Panc1 (cell line): Measurements from ENCODE around the gene PTCD2.

ENCODE experiments used
- CTCF ChIP-seq: fragments of 450-650 bp; IDR thresholded peaks from 2 replicates; pipeline ENCODE4 v1.5.1; 2017; ENCODE audit warnings: mild to moderate bottlenecking
- POLR2AphosphoS5 ChIP-seq: IDR thresholded peaks from 2 replicates; pipeline ENCODE4 v1.6.1; 2012; ENCODE audit warnings: mild to moderate bottlenecking, low read depth, low read length, moderate library complexity
- REST ChIP-seq, 2 experiments: IDR thresholded peaks; 2 replicates each; pipeline ENCODE4 v1.6.1; 2011 to 2012; ENCODE audit warnings: low read depth in 2 of 2, control low read depth in 1 of 2, low read length in 1 of 2, mild to moderate bottlenecking in 1 of 2, moderate library complexity in 1 of 2; ENCODE audit not compliant: insufficient read depth in 1 of 2

DNA sequence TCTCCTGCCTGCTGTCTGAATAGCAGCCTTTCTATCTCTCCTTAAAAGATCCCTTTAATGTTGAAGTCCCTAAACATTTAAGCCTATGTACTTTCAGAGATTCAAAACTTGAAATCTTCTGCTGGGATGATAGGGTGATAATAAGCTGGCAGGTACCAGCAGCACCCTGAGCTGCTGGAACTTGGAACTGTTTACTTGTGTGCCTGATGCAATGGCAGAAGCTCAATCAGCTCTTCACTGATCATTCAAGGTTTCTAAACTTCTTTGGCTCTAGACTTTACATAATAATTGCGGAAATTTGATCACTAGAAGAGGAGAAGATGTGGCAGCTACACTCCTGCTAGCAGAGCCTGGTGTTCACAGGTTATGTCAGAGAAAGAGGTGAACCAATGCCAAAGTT, 27.8 kb upstream of the PTCD2 start:
- no peak for TF ChIP-seq CTCF
- no peak for TF ChIP-seq REST (IDR thresholded peaks at IDR 0.05; ENCODE audit: insufficient read depth in 1 of 2, low read depth in 2 of 2, low read length in 1 of 2)
- no peak for TF ChIP-seq POLR2AphosphoS5
